Panc1 (cell line): ENCODE measurements around the gene SLAMF7. TPM values are rescaled to one million over a fixed set of nuclear protein-coding genes. Genes with fewer than 3 reads are reported as not detected.
"Not testable (repeated sequence)": the region's sequence is repeated elsewhere in the genome, so short reads cannot be mapped to it uniquely, and the experiment has no call there.

Experiments
- ATAC-seq: fragments of 200-7000 bp; cut with Tn5 transposase; 2 replicates; pipeline ENCODE4 v1.9.1; 2020; ENCODE audit warnings: mild to moderate bottlenecking, moderate library complexity
- BruUV-seq: library from RNA; stranded (reverse); fragments of 400-500 nt; replicated peaks from 2 replicates; lab custom pipeline; 2021; lab: Mats Ljungman, UMichigan
- CTCF ChIA-PET: fragments of 300-600 bp; sonication (Branson Sonifier 250); formaldehyde crosslinking; loops from one replicate; lab custom pipeline; 2022; ENCODE audit warnings: antibody characterized with exemption; lab: Charles Lee
- POLR2A ChIA-PET: fragments of 300-600 bp; sonication (Branson Sonifier 250); formaldehyde crosslinking; loops from one replicate; lab custom pipeline; 2022; ENCODE audit warnings: antibody characterized with exemption; lab: Charles Lee
- DNase-seq: peaks from one replicate; pipeline ENCODE4 v3.0.0-alpha.2; 2010; ENCODE audit warnings: low read depth, low spot score
- H3K27ac ChIP-seq: 2 replicates; pipeline ENCODE4 v1.5.1; 2011; ENCODE audit warnings: mild to moderate bottlenecking, low read length, inconsistent platforms
- H3K27me3 ChIP-seq: fragments of 200-500 bp; sonication (Bioruptor generic); 2 replicates; pipeline ENCODE4 v1.6.0; 2014; ENCODE audit warnings: low read length, inconsistent platforms; ENCODE audit not compliant: control insufficient read depth, insufficient read depth
- H3K36me3 ChIP-seq: fragments of 200-500 bp; sonication (Bioruptor generic); 2 replicates; pipeline ENCODE4 v1.5.1; 2014; ENCODE audit warnings: inconsistent platforms, mild to moderate bottlenecking, low read length, moderate library complexity; ENCODE audit not compliant: control insufficient read depth, insufficient read depth
- H3K4me1 ChIP-seq: 2 replicates; pipeline ENCODE4 v1.5.1; 2011; ENCODE audit warnings: inconsistent platforms, mild to moderate bottlenecking, low read length, moderate library complexity; ENCODE audit not compliant: control insufficient read depth, insufficient read depth
- H3K4me3 ChIP-seq, 2 experiments: 2 replicates each; pipeline ENCODE4 v1.5.1; 2011 to 2012; ENCODE audit warnings: low read depth in 2 of 2, low read length in 2 of 2, mild to moderate bottlenecking in 2 of 2, inconsistent platforms in 1 of 2, moderate library complexity in 1 of 2
- H3K9me3 ChIP-seq: fragments of 200-500 bp; sonication (Bioruptor generic); 2 replicates; pipeline ENCODE4 v1.5.1; 2014; ENCODE audit warnings: low read depth, mild to moderate bottlenecking, inconsistent platforms, low read length, moderate library complexity; ENCODE audit not compliant: control insufficient read depth, insufficient read depth
- POLR2AphosphoS5 ChIP-seq: IDR thresholded peaks from 2 replicates; pipeline ENCODE4 v1.6.1; 2012; ENCODE audit warnings: mild to moderate bottlenecking, low read depth, low read length, moderate library complexity
- SIN3A ChIP-seq: IDR thresholded peaks from 2 replicates; pipeline ENCODE4 v1.6.1; 2012; ENCODE audit warnings: low read depth, mild to moderate bottlenecking, low read length, moderate library complexity, borderline replicate concordance; ENCODE audit not compliant: insufficient read depth
- TCF7L2 ChIP-seq: IDR thresholded peaks from 2 replicates; pipeline ENCODE4 v1.6.1; 2011; ENCODE audit warnings: mild to moderate bottlenecking, low read depth, low read length, inconsistent platforms
- in situ Hi-C: cut with HindIII; loops from 2 replicates; pipeline ENCODE4 v1.10.0; 2016; ENCODE audit warnings: low sequenced_read_pairs, low pct_unique_long_range_greater_than_20kb
- intact Hi-C: fragments of 100-400 bp; cut with micrococcal nuclease; formaldehyde crosslinking; loops from one replicate; pipeline ENCODE4 v1.10.0; 2022; ENCODE audit not compliant: unreplicated experiment
- total RNA-seq: library from RNA; stranded (reverse); gene quantifications from one replicate; pipeline ENCODE4 v1.2.1, GENCODE V29; 2021; ENCODE audit not compliant: unreplicated experiment
- TF ChIP-seq, protein P1 (sequence below): fragments of 450-650 bp; IDR thresholded peaks from 2 replicates; pipeline ENCODE4 v1.5.1; 2017; ENCODE audit warnings: mild to moderate bottlenecking
- TF ChIP-seq, protein P2 (sequence below), 2 experiments: IDR thresholded peaks; 2 replicates each; pipeline ENCODE4 v1.6.1; 2011 to 2012; ENCODE audit warnings: low read depth in 2 of 2, control low read depth in 1 of 2, low read length in 1 of 2, mild to moderate bottlenecking in 1 of 2, moderate library complexity in 1 of 2; ENCODE audit not compliant: insufficient read depth in 1 of 2

Gene SLAMF7
- total RNA-seq, 1 experiment from 2014 or later: 0.21 TPM

- Histone ChIP-seq H3K4me3 (no peak overlapping the region), H3K27me3 (no peaks in the 10 kb centered on the region), H3K9me3 (no peaks in the 10 kb centered on the region), H3K27ac (no peak overlapping the region), H3K36me3 (no peaks in the 10 kb centered on the region), H3K4me1 (no peaks in the 10 kb centered on the region)
- ChIA-PET CTCF (no interaction called here), POLR2A (no interaction called here)
- in situ Hi-C loops: no loop called here
- DNase-seq (no peak), ATAC-seq (no peak)
- BruUV-seq: no TSS peak
- intact Hi-C loops: no loop called here
- no peak for TF ChIP-seq SIN3A
- TF ChIP-seq, protein P1, sequence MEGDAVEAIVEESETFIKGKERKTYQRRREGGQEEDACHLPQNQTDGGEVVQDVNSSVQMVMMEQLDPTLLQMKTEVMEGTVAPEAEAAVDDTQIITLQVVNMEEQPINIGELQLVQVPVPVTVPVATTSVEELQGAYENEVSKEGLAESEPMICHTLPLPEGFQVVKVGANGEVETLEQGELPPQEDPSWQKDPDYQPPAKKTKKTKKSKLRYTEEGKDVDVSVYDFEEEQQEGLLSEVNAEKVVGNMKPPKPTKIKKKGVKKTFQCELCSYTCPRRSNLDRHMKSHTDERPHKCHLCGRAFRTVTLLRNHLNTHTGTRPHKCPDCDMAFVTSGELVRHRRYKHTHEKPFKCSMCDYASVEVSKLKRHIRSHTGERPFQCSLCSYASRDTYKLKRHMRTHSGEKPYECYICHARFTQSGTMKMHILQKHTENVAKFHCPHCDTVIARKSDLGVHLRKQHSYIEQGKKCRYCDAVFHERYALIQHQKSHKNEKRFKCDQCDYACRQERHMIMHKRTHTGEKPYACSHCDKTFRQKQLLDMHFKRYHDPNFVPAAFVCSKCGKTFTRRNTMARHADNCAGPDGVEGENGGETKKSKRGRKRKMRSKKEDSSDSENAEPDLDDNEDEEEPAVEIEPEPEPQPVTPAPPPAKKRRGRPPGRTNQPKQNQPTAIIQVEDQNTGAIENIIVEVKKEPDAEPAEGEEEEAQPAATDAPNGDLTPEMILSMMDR: no peak
- TF ChIP-seq, protein P2, sequence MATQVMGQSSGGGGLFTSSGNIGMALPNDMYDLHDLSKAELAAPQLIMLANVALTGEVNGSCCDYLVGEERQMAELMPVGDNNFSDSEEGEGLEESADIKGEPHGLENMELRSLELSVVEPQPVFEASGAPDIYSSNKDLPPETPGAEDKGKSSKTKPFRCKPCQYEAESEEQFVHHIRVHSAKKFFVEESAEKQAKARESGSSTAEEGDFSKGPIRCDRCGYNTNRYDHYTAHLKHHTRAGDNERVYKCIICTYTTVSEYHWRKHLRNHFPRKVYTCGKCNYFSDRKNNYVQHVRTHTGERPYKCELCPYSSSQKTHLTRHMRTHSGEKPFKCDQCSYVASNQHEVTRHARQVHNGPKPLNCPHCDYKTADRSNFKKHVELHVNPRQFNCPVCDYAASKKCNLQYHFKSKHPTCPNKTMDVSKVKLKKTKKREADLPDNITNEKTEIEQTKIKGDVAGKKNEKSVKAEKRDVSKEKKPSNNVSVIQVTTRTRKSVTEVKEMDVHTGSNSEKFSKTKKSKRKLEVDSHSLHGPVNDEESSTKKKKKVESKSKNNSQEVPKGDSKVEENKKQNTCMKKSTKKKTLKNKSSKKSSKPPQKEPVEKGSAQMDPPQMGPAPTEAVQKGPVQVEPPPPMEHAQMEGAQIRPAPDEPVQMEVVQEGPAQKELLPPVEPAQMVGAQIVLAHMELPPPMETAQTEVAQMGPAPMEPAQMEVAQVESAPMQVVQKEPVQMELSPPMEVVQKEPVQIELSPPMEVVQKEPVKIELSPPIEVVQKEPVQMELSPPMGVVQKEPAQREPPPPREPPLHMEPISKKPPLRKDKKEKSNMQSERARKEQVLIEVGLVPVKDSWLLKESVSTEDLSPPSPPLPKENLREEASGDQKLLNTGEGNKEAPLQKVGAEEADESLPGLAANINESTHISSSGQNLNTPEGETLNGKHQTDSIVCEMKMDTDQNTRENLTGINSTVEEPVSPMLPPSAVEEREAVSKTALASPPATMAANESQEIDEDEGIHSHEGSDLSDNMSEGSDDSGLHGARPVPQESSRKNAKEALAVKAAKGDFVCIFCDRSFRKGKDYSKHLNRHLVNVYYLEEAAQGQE (IDR thresholded peaks at IDR 0.05; ENCODE audit: insufficient read depth in 1 of 2, low read depth in 2 of 2, low read length in 1 of 2): no peak
- no peak for TF ChIP-seq TCF7L2
- no peak for TF ChIP-seq POLR2AphosphoS5
Measured at GRCh38 chr1:160781914-160782689, 43.1 kb downstream of the SLAMF7 start.

- H3K36me3 ChIP-seq, H3K27ac ChIP-seq, ATAC-seq, POLR2A ChIA-PET, in situ Hi-C loops, H3K4me3 ChIP-seq, H3K9me3 ChIP-seq, H3K4me1 ChIP-seq, H3K27me3 ChIP-seq, intact Hi-C loops, BruUV-seq, CTCF ChIA-PET, DNase-seq: not testable (repeated sequence)
Measured at GRCh38 chr1:160782988-160783765, 44.1 kb downstream of the SLAMF7 start.
